Peyer's patch (tissue), 4 donors: ENCODE results near the gene TP53AIP1. TPM values are rescaled to one million over a fixed set of nuclear protein-coding genes. Genes with fewer than 3 reads are reported as not detected.

Source experiments
- DNase-seq, 3 donors: peaks; one replicate each; pipeline ENCODE4 v3.0.0-alpha.2; 2017 to 2019
- H3K27ac ChIP-seq, 4 donors: fragments of 200-600 bp; sonication (generic); one replicate each; pipeline ENCODE4 v1.5.1; 2016 to 2019
- H3K27me3 ChIP-seq, 2 donors: fragments of 200-600 bp; sonication (generic); one replicate each; pipeline ENCODE4 v1.5.1; 2019
- H3K36me3 ChIP-seq, 3 donors: fragments of 200-600 bp; sonication (generic); one replicate each; pipeline ENCODE4 v1.5.1; 2016 to 2019
- H3K4me1 ChIP-seq, 4 donors: fragments of 200-600 bp; sonication (generic); one replicate each; pipeline ENCODE4 v1.5.1; 2016 to 2019
- H3K4me3 ChIP-seq, 4 donors: fragments of 200-600 bp; sonication (generic); 1 replicate in 3 of 4; 2 replicates in 1 of 4; pipeline ENCODE4 v1.5.1; 2016 to 2019; ENCODE audit warnings: mild to moderate bottlenecking in 1 of 4
- H3K9me3 ChIP-seq, 4 donors: fragments of 200-600 bp; sonication (generic); one replicate each; pipeline ENCODE4 v1.5.1; 2016 to 2019; ENCODE audit warnings: mild to moderate bottlenecking in 1 of 4
- POLR2A ChIP-seq, 2 donors: fragments of 450-650 bp; IDR thresholded peaks; one replicate each; pipeline ENCODE4 v1.5.1; 2017; ENCODE audit warnings: antibody characterized with exemption in 2 of 2, mild to moderate bottlenecking in 2 of 2, moderate library complexity in 2 of 2
- total RNA-seq, 4 donors: library from RNA; depleted of rRNA; stranded (reverse); fragments of >200 nt; gene quantifications; one replicate each; pipeline ENCODE4 v1.1.0, GENCODE V29; 2016
- TF ChIP-seq, protein P1 (sequence below), 6 experiments: fragments of 450-650 bp in 4 of 6; fragments of 200-600 bp in 2 of 6; sonication (generic) in 1 of 6; IDR thresholded peaks; one replicate each; pipeline ENCODE4 v1.5.1; 2017 to 2019; ENCODE audit warnings: antibody characterized with exemption in 6 of 6, mild to moderate bottlenecking in 3 of 6, moderate library complexity in 1 of 6

TP53AIP1 gene
- total RNA-seq, 4 donors from 2014 or later: 0.35 to 2.0 (median 0.47) TPM; not detected in 1

DNA sequence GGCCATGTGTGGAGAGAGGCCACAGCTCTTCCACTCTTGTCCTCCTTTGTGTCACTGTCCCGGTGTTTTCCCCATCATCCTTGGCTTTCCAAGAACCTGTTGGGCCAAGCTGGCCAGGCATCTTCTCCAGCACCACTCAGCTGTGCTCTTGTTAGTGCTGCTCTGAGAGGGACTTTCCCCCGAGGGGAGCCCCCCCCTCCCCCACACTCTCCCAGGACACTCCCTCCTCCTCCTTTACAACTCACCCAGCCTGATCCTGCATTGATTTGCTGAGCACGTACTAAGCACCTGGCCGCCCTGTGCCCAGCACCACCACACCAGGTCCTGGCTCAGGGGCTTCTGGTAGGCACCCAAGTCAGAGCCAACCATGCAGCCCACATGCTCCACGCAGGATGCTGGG is 13.2 kb downstream of the TP53AIP1 start:
- H3K9me3 ChIP-seq: no peaks in the 10 kb centered on the region
- TF ChIP-seq POLR2A (IDR thresholded peaks at IDR 0.05): no peak
- TF ChIP-seq, protein P1, sequence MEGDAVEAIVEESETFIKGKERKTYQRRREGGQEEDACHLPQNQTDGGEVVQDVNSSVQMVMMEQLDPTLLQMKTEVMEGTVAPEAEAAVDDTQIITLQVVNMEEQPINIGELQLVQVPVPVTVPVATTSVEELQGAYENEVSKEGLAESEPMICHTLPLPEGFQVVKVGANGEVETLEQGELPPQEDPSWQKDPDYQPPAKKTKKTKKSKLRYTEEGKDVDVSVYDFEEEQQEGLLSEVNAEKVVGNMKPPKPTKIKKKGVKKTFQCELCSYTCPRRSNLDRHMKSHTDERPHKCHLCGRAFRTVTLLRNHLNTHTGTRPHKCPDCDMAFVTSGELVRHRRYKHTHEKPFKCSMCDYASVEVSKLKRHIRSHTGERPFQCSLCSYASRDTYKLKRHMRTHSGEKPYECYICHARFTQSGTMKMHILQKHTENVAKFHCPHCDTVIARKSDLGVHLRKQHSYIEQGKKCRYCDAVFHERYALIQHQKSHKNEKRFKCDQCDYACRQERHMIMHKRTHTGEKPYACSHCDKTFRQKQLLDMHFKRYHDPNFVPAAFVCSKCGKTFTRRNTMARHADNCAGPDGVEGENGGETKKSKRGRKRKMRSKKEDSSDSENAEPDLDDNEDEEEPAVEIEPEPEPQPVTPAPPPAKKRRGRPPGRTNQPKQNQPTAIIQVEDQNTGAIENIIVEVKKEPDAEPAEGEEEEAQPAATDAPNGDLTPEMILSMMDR (IDR thresholded peaks at IDR 0.05): no peak
- no peaks in the 10 kb centered on the region for H3K27me3 ChIP-seq
- no peak for DNase-seq
- H3K27ac ChIP-seq: no peak overlapping the region
- H3K36me3 ChIP-seq: no peaks in the 10 kb centered on the region
- no peaks in the 10 kb centered on the region for H3K4me1 ChIP-seq
- no peak overlapping the region for H3K4me3 ChIP-seq

DNA sequence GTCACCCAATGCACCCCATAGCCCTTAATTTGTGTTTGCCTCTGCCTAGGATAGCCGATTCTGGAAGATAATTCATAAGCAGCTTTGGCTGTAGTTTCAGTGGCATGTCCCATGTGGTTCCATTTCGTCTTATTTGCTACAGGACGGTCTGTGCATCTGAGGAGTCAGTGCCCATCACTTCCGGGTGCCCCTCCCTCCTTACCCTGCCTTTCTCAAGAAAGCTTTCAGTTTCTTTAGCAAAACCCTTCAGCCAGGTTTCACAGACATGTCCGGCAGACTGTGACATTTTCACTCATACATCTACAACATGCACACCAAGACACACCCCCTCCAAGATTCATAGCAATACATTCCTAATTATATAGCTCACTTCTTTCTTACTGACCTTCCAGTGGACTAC is 14.3 kb downstream of the TP53AIP1 start:
- Histone ChIP-seq H3K27me3 (no peaks in the 10 kb centered on the region), H3K27ac (no peak overlapping the region), H3K4me1 (no peaks in the 10 kb centered on the region), H3K9me3 (no peaks in the 10 kb centered on the region), H3K4me3 (no peak overlapping the region), H3K36me3 (no peaks in the 10 kb centered on the region)
- no peak for TF ChIP-seq POLR2A (IDR thresholded peaks at IDR 0.05)
- TF ChIP-seq, protein P1 (IDR thresholded peaks at IDR 0.05): no peak
- peak in 2 of 3 donors; percentile 53 to 66 for DNase-seq

DNA sequence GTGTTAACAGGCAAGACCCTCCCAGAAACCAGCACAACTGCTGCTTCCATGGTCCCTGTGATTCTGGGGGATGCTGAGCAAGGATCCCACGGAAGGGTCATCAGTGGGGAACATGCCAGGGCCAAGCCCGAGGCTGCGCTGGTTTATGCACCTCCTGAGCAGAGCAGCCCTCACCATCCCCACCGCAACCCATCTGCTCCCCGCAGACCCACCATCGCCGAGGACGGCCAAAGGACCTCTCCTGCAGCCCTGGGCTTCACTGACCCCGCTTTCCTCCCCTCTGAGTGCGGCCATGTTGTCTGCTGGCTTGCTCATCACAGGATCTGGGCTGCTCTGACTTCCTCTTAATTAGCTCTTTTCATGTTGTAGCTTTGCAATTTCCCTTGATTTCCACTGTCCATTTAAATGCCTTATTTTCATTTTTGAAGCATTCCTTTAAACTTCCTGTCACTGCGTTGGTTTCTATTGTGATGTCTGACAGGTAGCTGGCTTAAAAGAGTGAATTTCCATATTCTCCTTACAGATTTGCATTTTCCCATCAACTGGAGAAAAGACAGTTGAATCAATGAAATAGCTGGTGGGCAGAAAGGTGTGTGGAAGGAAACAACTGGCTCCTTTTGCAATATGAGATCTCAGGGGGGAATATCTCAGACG is 14.9 kb downstream of the TP53AIP1 start:
- Histone ChIP-seq H3K27ac (no peak overlapping the region), H3K4me3 (no peak overlapping the region), H3K9me3 (no peaks in the 10 kb centered on the region), H3K4me1 (no peaks in the 10 kb centered on the region), H3K27me3 (no peaks in the 10 kb centered on the region), H3K36me3 (no peaks in the 10 kb centered on the region)
- TF ChIP-seq, protein P1 (IDR thresholded peaks at IDR 0.05): no peak
- TF ChIP-seq POLR2A (IDR thresholded peaks at IDR 0.05): no peak
- no peak for DNase-seq

DNA sequence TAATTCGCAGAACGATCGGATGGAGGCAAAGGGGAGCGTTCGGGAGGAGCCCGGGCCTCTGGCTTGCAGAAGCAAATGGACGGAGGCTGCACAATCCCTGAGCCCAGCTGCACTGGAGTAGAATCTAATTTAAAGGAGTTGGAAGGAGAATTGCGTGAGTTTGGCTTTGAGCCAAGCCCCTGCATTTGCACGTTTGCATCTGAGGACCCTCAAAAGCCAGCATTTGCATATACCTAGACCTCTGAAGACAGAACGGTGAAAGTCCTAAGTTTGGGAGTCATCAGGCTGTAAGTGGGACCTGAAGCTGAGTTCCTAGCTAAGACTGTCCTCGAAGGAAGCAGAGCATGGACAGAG is 15.6 kb downstream of the TP53AIP1 start:
- DNase-seq: no peak
- no peak overlapping the region for H3K27ac ChIP-seq
- H3K9me3 ChIP-seq: no peaks in the 10 kb centered on the region
- H3K4me1 ChIP-seq: no peaks in the 10 kb centered on the region
- no peaks in the 10 kb centered on the region for H3K36me3 ChIP-seq
- no peak overlapping the region for H3K4me3 ChIP-seq
- TF ChIP-seq, protein P1 (IDR thresholded peaks at IDR 0.05): no peak
- TF ChIP-seq POLR2A (IDR thresholded peaks at IDR 0.05): no peak
- H3K27me3 ChIP-seq: no peaks in the 10 kb centered on the region

DNA sequence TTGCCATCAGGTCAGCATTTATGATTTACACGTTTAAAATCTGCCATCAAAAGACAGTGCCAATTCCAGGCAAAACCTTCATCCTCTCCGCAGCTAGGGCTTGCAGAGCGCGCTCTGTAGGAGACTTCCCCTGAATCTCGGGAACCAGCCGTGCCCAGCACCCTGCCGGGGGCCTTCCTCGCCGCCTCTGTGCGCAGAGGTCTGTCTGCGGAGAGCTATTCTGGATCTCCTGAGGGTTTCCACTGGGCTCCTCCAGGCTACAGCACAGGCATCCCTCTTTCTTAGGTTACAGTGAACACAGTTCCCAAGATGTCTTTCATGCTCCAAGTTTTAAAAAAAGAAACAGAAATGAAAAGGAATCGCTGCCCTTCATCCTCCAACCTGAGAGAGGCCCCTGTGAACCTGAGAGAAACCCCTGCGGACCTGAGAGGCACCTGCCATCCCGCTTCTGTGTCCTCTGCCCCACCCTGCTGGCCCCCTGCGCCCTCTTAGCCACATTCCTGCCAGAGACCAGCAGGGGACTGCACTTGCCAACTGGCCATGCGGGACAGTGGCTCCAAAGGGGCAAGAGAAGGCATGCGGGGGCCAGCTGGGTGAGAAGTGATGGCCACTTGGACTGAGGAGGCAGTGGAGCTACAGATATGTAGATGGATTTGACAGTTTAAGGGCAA is 16.1 kb downstream of the TP53AIP1 start:
- no peaks in the 10 kb centered on the region for H3K27me3 ChIP-seq
- no peaks in the 10 kb centered on the region for H3K9me3 ChIP-seq
- no peak overlapping the region for H3K27ac ChIP-seq
- H3K4me3 ChIP-seq: no peak overlapping the region
- H3K4me1 ChIP-seq: no peaks in the 10 kb centered on the region
- DNase-seq: no peak
- TF ChIP-seq, protein P1 (IDR thresholded peaks at IDR 0.05): no peak
- TF ChIP-seq POLR2A (IDR thresholded peaks at IDR 0.05): no peak
- no peaks in the 10 kb centered on the region for H3K36me3 ChIP-seq
